ENCODE results near the gene P2RY10. TPM values are rescaled to one million over a fixed set of nuclear protein-coding genes. Genes with fewer than 3 reads are reported as not detected.

The P2RY10 gene
- 0.22 TPM for total RNA-seq

GRCh38 chrX:78945186-78945912 lies at the start of gene P2RY10:
Gene P2RY10 (plus strand): TSS chrX:78945391. CDS start chrX:78960521, 15,130 bp downstream.

Other genes with a start within 250 kb of the P2RY10 start
- gene LPAR4, start 197.7 kb upstream of the P2RY10 start, total RNA-seq, result 7.6 TPM
- 0.44 TPM for gene GPR174, start 199.3 kb downstream of the P2RY10 start, total RNA-seq

All from camera-type eye (tissue), 1 donor.